Keratinocyte (primary cell): ENCODE measurements around the gene FAIM2.

Experiments used
- EZH2 ChIP-seq: IDR thresholded peaks from one replicate; pipeline ENCODE4 v1.6.1; 2012; ENCODE audit warnings: inconsistent platforms, mild to moderate bottlenecking, low read length, moderate library complexity
- TF ChIP-seq, protein P1 (sequence below), 3 experiments: IDR thresholded peaks in 1 of 3; conservative IDR thresholded peaks in 1 of 3; optimal IDR thresholded peaks in 1 of 3; 2 replicates in 2 of 3; 3 replicates in 1 of 3; pipeline versions ENCODE3 to v1.5.1; 2011; ENCODE audit warnings: low read length in 3 of 3, mild to moderate bottlenecking in 3 of 3, moderate library complexity in 2 of 3, control low read depth in 1 of 3, inconsistent platforms in 1 of 3; ENCODE audit not compliant: insufficient read depth in 2 of 3; ENCODE audit errors: extremely low read depth in 1 of 3

DNA sequence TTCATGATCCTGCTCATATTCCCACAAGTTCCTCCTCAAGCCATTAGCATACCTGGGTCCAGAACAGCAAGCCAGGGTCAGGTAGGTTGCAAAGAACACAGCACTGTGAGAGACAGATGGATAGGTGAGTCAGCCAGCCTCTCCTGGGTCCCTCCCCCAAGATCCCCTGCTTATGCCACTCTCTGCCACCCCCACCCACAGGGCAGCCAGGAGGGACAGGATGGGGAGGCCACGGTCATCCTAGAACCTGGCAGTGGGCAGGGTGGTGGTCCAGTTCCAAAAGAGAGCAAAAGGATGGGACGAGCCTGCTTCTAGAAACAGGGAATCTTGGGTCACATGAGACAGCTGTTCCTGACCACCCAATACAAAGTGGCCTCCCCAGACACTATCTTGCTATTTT is 12.7 kb downstream of the FAIM2 start:
- TF ChIP-seq EZH2: no peak
- TF ChIP-seq, protein P1, sequence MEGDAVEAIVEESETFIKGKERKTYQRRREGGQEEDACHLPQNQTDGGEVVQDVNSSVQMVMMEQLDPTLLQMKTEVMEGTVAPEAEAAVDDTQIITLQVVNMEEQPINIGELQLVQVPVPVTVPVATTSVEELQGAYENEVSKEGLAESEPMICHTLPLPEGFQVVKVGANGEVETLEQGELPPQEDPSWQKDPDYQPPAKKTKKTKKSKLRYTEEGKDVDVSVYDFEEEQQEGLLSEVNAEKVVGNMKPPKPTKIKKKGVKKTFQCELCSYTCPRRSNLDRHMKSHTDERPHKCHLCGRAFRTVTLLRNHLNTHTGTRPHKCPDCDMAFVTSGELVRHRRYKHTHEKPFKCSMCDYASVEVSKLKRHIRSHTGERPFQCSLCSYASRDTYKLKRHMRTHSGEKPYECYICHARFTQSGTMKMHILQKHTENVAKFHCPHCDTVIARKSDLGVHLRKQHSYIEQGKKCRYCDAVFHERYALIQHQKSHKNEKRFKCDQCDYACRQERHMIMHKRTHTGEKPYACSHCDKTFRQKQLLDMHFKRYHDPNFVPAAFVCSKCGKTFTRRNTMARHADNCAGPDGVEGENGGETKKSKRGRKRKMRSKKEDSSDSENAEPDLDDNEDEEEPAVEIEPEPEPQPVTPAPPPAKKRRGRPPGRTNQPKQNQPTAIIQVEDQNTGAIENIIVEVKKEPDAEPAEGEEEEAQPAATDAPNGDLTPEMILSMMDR (optimal IDR thresholded peaks at IDR 0.05 in 1 of 3, IDR thresholded peaks at IDR 0.05 in 1 of 3, conservative IDR thresholded peaks at IDR 0.05 in 1 of 3; ENCODE audit: extremely low read depth in 1 of 3, insufficient read depth in 2 of 3, low read length in 3 of 3): no peak
